Large intestine (tissue), 3 donors: ENCODE measurements around the gene RAET1L. TPM values are rescaled to one million over a fixed set of nuclear protein-coding genes. Genes with fewer than 3 reads are reported as not detected.
A peak's percentile ranks its signal among the peaks of the same experiment; 100 is the strongest.
"Not testable (repeated sequence)": the region's sequence is repeated elsewhere in the genome, so short reads cannot be mapped to it uniquely, and the experiment has no call there.

Experiments used
- DNase-seq, 2 donors: peaks; one replicate each; pipeline versions ENCODE4 v3.0.0 to v3.0.0-alpha.2; 2013
- H3K27ac ChIP-seq: one replicate; pipeline ENCODE4 v1.5.1; 2013; ENCODE audit warnings: low read length
- H3K27me3 ChIP-seq: 2 replicates; pipeline ENCODE4 v1.6.1; 2013; ENCODE audit warnings: low read length; ENCODE audit not compliant: control insufficient read depth, insufficient read depth
- H3K36me3 ChIP-seq: 2 replicates; pipeline ENCODE4 v1.6.1; 2013; ENCODE audit warnings: low read length; ENCODE audit not compliant: control insufficient read depth, insufficient read depth
- H3K4me1 ChIP-seq: one replicate; pipeline ENCODE4 v1.6.1; 2013; ENCODE audit warnings: low read length; ENCODE audit not compliant: control insufficient read depth, insufficient read depth
- H3K4me3 ChIP-seq: one replicate; pipeline ENCODE4 v1.5.1; 2013; ENCODE audit warnings: low read length
- H3K9me3 ChIP-seq: one replicate; pipeline ENCODE4 v1.6.1; 2013; ENCODE audit warnings: mild to moderate bottlenecking, low read depth, low read length, moderate library complexity; ENCODE audit not compliant: control insufficient read depth
- WGBS: methylation state at CpG from one replicate; pipeline ENCODE4 v1.1.5; 2013; ENCODE audit warnings: low lambda C conversion rate; ENCODE audit not compliant: insufficient coverage; 5-methylcytosine and 5-hydroxymethylcytosine counted together
- polyA plus RNA-seq: library from polyadenylated mRNA; unstranded; fragments of 120-200 nt; gene quantifications from one replicate; pipeline ENCODE4 v1.2.1, GENCODE V29; 2013

Gene RAET1L
- polyA plus RNA-seq, 1 donor = not detected

DNA sequence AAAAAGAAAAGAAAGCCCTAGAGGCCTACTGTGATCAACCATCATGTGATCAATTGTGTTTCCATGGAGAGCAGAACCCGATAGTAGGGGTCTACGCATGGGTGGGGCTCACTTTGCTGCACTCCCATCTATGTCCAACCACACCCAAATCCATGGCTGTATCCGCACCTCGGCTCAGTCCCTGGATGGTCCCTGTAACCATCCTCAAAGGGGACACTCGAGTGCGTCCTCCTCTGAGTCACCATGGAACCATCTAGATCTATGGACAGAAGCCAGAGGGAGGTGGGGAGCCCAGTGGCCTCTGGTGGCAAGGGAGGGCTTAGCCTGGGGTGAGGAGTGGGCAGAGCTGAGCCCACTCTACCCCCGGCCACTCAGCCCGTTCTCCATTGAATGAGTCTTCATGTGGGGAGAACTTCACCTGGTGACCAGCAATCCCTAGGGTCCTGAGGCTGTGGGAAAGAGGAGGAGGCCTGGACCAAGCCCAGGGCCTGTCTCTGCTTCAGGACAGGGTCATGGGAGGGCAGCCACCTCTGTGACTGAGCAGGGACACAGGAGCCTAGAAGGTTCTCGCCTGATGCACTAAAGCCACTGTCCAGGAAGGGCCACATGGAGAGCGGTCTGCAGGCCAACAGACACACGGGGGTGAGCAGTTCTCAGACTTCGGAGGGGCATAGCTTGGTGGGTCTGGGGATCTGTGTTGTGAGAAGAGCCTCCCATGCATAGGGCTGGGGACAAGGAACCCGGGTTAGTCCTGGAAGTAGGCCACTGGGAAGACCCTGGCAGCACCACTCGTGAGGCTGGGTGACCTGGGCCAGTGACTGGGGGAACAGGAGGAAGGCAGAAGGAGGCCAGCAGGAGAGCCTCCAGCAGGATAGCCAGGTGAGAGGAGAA, 19.3 kb downstream of the RAET1L start:
- H3K4me1 ChIP-seq = no peaks in the 10 kb centered on the region
- H3K36me3 ChIP-seq = no peaks in the 10 kb centered on the region
- no peak overlapping the region for H3K27ac ChIP-seq
- H3K4me3 ChIP-seq = peak overlapping the region; percentile 60
- H3K27me3 ChIP-seq = peaks cover 61% of the 10 kb centered on the region
- no peak for DNase-seq
- WGBS = no CpG with 5 or more reads among the region's 14 CpGs
- H3K9me3 ChIP-seq = peaks cover 5% of the 10 kb centered on the region

DNA sequence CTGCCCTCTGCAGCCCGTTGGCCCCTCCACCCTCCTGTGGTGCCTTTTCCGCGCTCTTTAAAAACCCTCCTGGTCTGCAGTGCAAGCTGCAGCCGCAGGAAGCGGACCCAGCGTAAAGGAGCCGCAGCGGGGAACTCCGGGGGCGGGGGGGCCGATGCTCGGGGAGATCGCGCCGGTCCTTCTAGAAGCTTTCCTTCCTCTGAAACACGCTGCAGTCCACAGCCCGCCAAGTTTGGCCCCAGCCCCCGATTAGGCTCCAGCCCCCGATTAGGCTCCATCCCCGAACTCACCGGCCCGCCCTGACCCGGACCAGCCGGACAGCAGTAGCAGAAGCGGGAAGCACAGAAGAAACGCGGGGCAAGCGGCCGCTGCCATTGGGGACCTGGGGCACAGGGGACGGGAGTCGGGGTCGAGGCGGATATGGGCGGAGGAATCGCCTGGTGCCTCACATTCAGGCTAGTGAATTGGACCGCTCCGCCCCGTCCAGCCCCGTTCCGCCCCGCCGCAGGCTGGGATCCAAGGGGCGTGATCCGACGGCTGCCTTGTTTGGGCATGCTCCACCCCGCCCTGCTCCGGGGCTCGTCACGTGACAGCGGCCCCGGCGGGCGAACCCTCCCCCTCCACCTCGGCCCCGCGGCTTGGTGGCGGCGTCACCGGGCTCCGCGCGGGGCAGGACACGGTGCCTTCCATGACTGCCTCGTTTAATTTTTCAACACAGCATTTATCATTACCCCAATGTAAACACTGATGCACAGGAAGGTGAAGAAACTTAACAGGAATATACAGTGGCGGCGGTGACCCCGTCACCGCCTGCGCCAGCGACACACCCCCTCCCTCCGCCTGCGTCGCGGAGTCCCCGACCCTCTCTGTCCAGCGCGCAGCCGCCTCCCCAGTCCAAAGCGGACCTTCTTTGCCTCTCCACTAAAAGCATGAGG, 20.3 kb downstream of the RAET1L start:
- DNase-seq = peak; percentile 87 to 91
- H3K9me3 ChIP-seq = peaks cover 5% of the 10 kb centered on the region
- no CpG with 5 or more reads among the region's 79 CpGs for WGBS
- H3K4me3 ChIP-seq = peak overlapping the region; percentile 60
- H3K36me3 ChIP-seq = no peaks in the 10 kb centered on the region
- no peak overlapping the region for H3K27ac ChIP-seq
- H3K4me1 ChIP-seq = no peaks in the 10 kb centered on the region
- H3K27me3 ChIP-seq = peaks cover 61% of the 10 kb centered on the region

DNA sequence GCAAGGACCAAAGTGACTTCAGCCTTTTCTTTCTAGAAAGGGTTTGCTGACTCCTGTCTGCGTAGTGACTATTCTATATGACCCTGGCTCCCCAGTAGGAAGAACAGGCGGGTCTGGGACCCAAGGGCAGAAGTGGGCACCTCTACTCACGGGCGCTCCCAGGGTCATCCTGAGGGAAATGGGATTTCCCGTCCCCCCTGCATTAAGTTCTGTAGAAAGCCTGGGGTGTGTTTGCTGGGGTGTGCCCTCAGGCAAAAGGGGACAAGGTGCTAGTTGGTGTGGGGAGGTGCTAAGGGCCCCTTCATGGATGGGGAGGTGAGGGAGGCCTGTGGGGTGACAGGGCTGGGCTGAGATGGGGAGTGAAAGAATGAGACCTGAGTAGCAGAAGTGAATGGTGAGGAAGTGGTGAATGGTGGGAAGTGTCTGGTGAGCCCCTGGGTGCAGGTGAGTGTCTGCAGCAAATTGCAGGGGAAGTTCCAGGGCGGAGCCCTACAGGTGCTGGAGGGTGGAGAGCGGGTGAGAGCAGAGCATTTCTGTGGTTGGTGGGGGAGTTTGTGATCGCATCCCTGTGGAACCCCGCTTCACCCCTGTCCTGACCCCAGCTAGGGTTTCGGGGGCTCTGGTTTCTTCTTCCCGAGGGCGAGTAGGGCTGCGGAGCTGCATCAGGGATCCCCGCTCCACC, 21.1 kb downstream of the RAET1L start:
- peaks cover 5% of the 10 kb centered on the region for H3K9me3 ChIP-seq
- H3K4me3 ChIP-seq = peak overlapping the region; percentile 60
- H3K4me1 ChIP-seq = no peaks in the 10 kb centered on the region
- DNase-seq = no peak
- peaks cover 60% of the 10 kb centered on the region for H3K27me3 ChIP-seq
- no CpG with 5 or more reads among the region's 14 CpGs for WGBS
- no peak overlapping the region for H3K27ac ChIP-seq
- H3K36me3 ChIP-seq = no peaks in the 10 kb centered on the region

DNA sequence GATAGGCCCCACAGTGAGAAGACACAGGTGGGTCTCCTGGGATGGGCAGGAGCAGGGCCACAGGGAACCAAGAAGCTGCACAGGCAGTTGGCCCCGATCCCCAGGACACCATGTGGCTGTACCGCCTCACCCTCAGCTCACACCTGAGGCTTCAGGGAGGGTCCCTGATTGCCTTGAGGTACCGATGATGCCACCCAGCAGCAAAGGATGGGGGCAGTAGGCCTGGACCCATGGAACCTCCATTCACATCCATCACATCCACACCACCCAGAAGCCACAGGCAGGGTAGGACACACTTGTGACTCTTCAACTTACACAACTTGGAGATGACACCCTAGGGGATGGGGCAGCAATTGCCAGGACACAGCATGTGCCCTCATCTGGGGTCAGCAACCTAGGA, 21.7 kb downstream of the RAET1L start:
- H3K36me3 ChIP-seq, DNase-seq, H3K4me1 ChIP-seq, H3K27ac ChIP-seq, H3K9me3 ChIP-seq, H3K4me3 ChIP-seq: not testable (repeated sequence)
- peaks cover 56% of the 10 kb centered on the region for H3K27me3 ChIP-seq
- no CpG with 5 or more reads among the region's 3 CpGs for WGBS

DNA sequence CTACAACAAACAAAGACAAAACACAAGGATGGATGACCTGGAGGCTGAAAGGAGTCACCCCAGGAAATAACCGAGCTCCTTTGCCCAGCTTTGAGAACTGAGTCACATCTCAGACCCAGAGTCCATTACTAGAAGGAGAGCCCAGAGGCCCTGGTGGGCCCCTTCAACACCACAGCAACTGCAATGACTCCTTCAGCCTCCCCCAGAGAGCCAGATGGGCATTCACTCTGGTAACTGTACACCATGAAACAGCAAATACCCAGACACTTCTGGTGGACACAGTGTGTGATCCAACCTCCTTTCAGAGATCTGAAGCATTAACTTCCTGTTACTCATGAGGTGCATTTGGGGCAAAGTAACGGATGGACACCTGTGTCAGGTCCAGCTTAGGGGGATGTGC, 22.6 kb downstream of the RAET1L start:
- H3K4me3 ChIP-seq = no peak overlapping the region
- H3K4me1 ChIP-seq = no peaks in the 10 kb centered on the region
- H3K27ac ChIP-seq = no peak overlapping the region
- DNase-seq = no peak
- WGBS = no CpG with 5 or more reads among the region's 2 CpGs
- H3K27me3 ChIP-seq = peaks cover 50% of the 10 kb centered on the region
- no peaks in the 10 kb centered on the region for H3K36me3 ChIP-seq
- peaks cover 5% of the 10 kb centered on the region for H3K9me3 ChIP-seq

DNA sequence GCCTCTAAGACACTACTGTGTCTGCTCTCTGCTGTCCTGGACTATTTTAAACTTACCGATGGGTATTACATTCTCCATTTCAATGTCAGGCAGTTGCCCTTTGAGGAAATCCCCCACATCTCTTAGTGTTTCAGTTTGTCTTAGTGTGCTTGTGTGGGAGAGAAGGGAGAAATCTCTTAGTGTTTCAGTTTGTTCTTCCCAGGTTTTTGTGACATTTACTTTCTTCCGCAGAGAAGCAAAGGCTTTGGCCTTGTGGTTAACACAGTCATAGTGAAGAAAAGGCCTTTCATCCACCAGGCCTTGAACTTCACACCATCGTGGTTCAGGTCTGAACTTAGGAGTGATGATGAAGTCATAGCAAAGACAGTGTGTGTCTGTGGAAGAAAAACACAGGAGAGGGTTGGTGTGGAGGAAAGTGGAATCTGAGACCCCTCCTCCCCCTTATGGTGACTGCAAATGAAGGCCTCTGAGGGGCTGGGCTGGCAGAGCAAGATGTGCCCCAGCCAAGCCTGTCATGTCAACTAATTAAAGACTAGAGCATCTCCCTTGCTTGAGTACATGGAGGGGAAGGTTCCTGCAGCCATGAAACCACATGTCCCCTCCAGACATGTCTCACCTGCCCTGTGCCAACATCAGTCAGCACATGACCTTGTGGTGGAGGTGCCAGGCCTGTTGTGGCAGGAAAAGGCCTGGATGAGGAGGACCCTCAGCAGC, 23.9 kb downstream of the RAET1L start:
- DNase-seq = no peak
- Histone ChIP-seq H3K36me3 (no peaks in the 10 kb centered on the region), H3K27ac (no peak overlapping the region), H3K27me3 (peaks cover 51% of the 10 kb centered on the region), H3K4me3 (no peak overlapping the region), H3K9me3 (peaks cover 5% of the 10 kb centered on the region), H3K4me1 (no peaks in the 10 kb centered on the region)
- 86% methylated on average over 1 of the region's 3 CpGs for WGBS

DNA sequence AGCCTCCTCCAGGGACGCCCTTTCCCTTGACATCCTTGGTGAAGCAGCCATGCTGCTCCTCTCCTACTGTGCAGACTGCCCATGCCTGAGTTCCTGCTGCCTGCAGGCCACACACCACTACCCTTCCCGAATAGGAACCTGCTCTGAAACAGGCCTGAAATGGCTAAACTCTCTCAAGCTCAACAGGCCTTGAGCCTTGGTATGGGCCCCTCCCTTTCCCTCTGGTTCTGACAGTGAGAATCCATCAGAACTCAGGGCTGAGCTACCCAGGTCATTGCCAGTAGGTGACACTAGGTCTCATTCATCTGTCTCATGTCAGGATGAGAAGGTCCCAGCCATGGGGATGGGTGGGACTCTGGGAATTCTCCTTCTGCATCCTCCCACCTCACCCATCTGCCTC, 25.7 kb downstream of the RAET1L start:
- H3K4me1 ChIP-seq = no peaks in the 10 kb centered on the region
- H3K9me3 ChIP-seq = peaks cover under 1% of the 10 kb centered on the region
- H3K27me3 ChIP-seq = peaks cover 53% of the 10 kb centered on the region
- DNase-seq = no peak
- no peaks in the 10 kb centered on the region for H3K36me3 ChIP-seq
- no peak overlapping the region for H3K27ac ChIP-seq
- H3K4me3 ChIP-seq = no peak overlapping the region
- WGBS = no CpG with 5 or more reads among the region's 2 CpGs

DNA sequence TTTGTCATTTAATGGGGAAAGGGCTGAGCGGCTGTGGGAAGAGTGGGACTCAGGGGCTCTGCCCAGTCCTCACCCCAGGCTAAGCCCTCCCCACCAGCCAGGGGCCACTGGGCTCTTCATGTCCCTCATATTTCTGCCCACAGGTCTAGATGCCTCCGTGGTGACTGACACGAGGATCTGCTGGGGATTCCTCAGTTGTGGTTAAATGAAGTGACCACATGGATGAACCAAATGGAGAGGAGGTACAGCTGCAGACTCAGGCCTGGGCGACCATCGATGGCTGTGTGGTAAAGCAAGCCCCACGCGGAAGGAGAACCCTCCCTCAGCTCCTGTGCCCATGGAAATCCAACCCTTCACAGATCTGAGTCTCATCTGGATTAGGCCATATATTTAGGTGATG, 29.4 kb downstream of the RAET1L start:
- Histone ChIP-seq H3K36me3 (no peaks in the 10 kb centered on the region), H3K27ac (no peak overlapping the region), H3K27me3 (peaks cover 72% of the 10 kb centered on the region), H3K4me3 (no peak overlapping the region), H3K4me1 (no peaks in the 10 kb centered on the region), H3K9me3 (no peaks in the 10 kb centered on the region)
- no CpG with 5 or more reads among the region's 7 CpGs for WGBS
- DNase-seq = no peak

DNA sequence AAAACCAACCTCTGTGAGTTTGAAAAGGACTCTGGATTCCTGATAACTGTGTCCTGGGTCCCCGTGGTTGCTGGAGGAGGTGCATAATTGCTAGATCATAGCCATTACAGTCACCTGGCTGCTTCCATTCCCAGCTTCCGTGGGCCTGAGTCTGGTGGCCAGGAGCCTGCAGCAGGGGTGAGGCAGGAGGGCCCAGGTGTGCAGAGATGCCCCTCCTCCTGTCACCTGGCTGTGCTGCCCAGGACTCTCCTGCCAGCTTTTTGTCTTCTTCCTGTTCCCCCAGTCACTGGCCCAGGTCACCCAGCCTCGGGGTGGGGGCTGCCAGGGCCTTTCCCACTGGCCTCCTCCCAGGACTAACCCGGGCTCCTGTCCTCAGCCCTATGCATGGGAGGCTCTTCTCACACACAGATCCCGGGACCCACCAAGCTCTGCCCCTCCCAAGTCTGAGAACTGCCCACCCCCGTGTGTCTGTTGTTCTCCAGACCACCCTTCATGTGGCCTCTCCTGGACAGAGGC, 30.0 kb downstream of the RAET1L start:
- Histone ChIP-seq H3K9me3 (peaks cover 3% of the 10 kb centered on the region), H3K27me3 (peaks cover 76% of the 10 kb centered on the region), H3K36me3 (no peaks in the 10 kb centered on the region), H3K4me3 (no peak overlapping the region), H3K4me1 (no peaks in the 10 kb centered on the region), H3K27ac (no peak overlapping the region)
- WGBS = no CpG with 5 or more reads among the region's 6 CpGs
- DNase-seq = no peak
